SJSA1 (cell line): ENCODE data around the gene GPR89A. TPM values are rescaled to one million over a fixed set of nuclear protein-coding genes. Genes with fewer than 3 reads are reported as not detected.
A peak's percentile ranks its signal among the peaks of the same experiment; 100 is the strongest.

Source experiments
- DNase-seq, 2 experiments: peaks; one replicate each; pipeline ENCODE4 v3.0.0-alpha.2; 2015 to 2020; ENCODE audit warnings: low spot score in 2 of 2, low read depth in 1 of 2
- H3K27ac ChIP-seq: fragments of 250-450 bp; sonication (Bioruptor Pico); 2 replicates; pipeline ENCODE4 v1.5.1; 2020; ENCODE audit warnings: mild to moderate bottlenecking, moderate library complexity
- H3K27me3 ChIP-seq: fragments of 250-450 bp; sonication (Bioruptor Pico); replicated peaks from 2 replicates; pipeline ENCODE4 v1.5.1; 2020; ENCODE audit warnings: mild to moderate bottlenecking, moderate library complexity
- H3K36me3 ChIP-seq: fragments of 250-450 bp; sonication (Bioruptor Pico); 2 replicates; pipeline ENCODE4 v1.5.1; 2020; ENCODE audit warnings: mild to moderate bottlenecking
- H3K4me1 ChIP-seq: fragments of 250-450 bp; sonication (Bioruptor Pico); replicated peaks from 2 replicates; pipeline ENCODE4 v1.6.1; 2021; ENCODE audit warnings: mild to moderate bottlenecking
- H3K4me3 ChIP-seq: fragments of 250-450 bp; sonication (Bioruptor Pico); 2 replicates; pipeline ENCODE4 v1.5.1; 2020; ENCODE audit warnings: mild to moderate bottlenecking
- H3K9me3 ChIP-seq: fragments of 250-450 bp; sonication (Bioruptor Pico); replicated peaks from 2 replicates; pipeline ENCODE4 v1.5.1; 2020; ENCODE audit warnings: mild to moderate bottlenecking
- total RNA-seq: library from RNA; depleted of rRNA; stranded (reverse); fragments of >200 nt; shearing (Covaris generic); gene quantifications from 2 replicates; pipeline ENCODE4 v1.2.3, GENCODE V29; 2014

GPR89A gene
- total RNA-seq, 1 experiment from 2014 or later = 46.7 TPM

GRCh38 chr1:145695821-145696629 lies 88.2 kb downstream of the GPR89A start:
- H3K27ac ChIP-seq = no peak overlapping the region
- H3K9me3 ChIP-seq = no peaks in the 10 kb centered on the region
- H3K4me3 ChIP-seq = no peak overlapping the region
- no peak for DNase-seq
- no peaks in the 10 kb centered on the region for H3K36me3 ChIP-seq
- no peaks in the 10 kb centered on the region for H3K27me3 ChIP-seq
- peaks cover 16% of the 10 kb centered on the region for H3K4me1 ChIP-seq

GRCh38 chr1:145696630-145696960 lies 88.8 kb downstream of the GPR89A start:
- Histone ChIP-seq H3K9me3 (no peaks in the 10 kb centered on the region), H3K27ac (no peak overlapping the region), H3K4me1 (peaks cover 16% of the 10 kb centered on the region), H3K36me3 (no peaks in the 10 kb centered on the region), H3K27me3 (no peaks in the 10 kb centered on the region), H3K4me3 (no peak overlapping the region)
- DNase-seq = no peak

- Histone ChIP-seq H3K4me1 (peaks cover 28% of the 10 kb centered on the region), H3K27ac (no peak overlapping the region), H3K36me3 (no peaks in the 10 kb centered on the region), H3K4me3 (no peak overlapping the region), H3K9me3 (no peaks in the 10 kb centered on the region), H3K27me3 (no peaks in the 10 kb centered on the region)
- no peak for DNase-seq
These were observed 93.6 kb downstream of the GPR89A start for GRCh38 chr1:145701306-145701862.

- H3K4me3 ChIP-seq = no peak overlapping the region
- no peaks in the 10 kb centered on the region for H3K9me3 ChIP-seq
- no peaks in the 10 kb centered on the region for H3K27me3 ChIP-seq
- no peak for DNase-seq
- H3K4me1 ChIP-seq = peaks cover 28% of the 10 kb centered on the region
- H3K36me3 ChIP-seq = no peaks in the 10 kb centered on the region
- no peak overlapping the region for H3K27ac ChIP-seq
These were observed 94.3 kb downstream of the GPR89A start for GRCh38 chr1:145702052-145702451.

GRCh38 chr1:145702826-145703225 lies 95.0 kb downstream of the GPR89A start:
- Histone ChIP-seq H3K36me3 (no peaks in the 10 kb centered on the region), H3K27me3 (no peaks in the 10 kb centered on the region), H3K4me1 (peaks cover 35% of the 10 kb centered on the region), H3K9me3 (no peaks in the 10 kb centered on the region), H3K4me3 (no peak overlapping the region), H3K27ac (no peak overlapping the region)
- no peak for DNase-seq

- Histone ChIP-seq H3K36me3 (no peaks in the 10 kb centered on the region), H3K9me3 (no peaks in the 10 kb centered on the region), H3K4me1 (peaks cover 41% of the 10 kb centered on the region), H3K27ac (peak overlapping the region; percentile 80; the same call in 1 of the 2 replicates), H3K4me3 (no peak overlapping the region), H3K27me3 (no peaks in the 10 kb centered on the region)
- no peak for DNase-seq
These were observed 97.8 kb downstream of the GPR89A start for GRCh38 chr1:145705622-145706021.

- H3K4me1 ChIP-seq = peaks cover 38% of the 10 kb centered on the region
- H3K36me3 ChIP-seq = no peaks in the 10 kb centered on the region
- H3K4me3 ChIP-seq = no peak overlapping the region
- H3K27ac ChIP-seq = peak overlapping the region; percentile 80
- H3K9me3 ChIP-seq = no peaks in the 10 kb centered on the region
- peak; percentile 84 to 90 for DNase-seq
- no peaks in the 10 kb centered on the region for H3K27me3 ChIP-seq
These were observed 98.4 kb downstream of the GPR89A start for GRCh38 chr1:145706086-145706664.

GRCh38 chr1:145707183-145707867 lies 99.5 kb downstream of the GPR89A start, which contains the start of gene PDZK1:
Gene PDZK1 (minus strand): TSS chr1:145707368. CDS start chr1:145688021, 19,347 bp downstream.
- peaks cover 33% of the 10 kb centered on the region for H3K4me1 ChIP-seq
- H3K36me3 ChIP-seq = no peaks in the 10 kb centered on the region
- DNase-seq = no peak
- H3K9me3 ChIP-seq = no peaks in the 10 kb centered on the region
- H3K4me3 ChIP-seq = no peak within 1 kb of the TSS
- no peaks in the 10 kb centered on the region for H3K27me3 ChIP-seq
- H3K27ac ChIP-seq = peak within 1 kb of the TSS; percentile 80

GRCh38 chr1:145708063-145708462 lies 100.3 kb downstream of the GPR89A start:
- Histone ChIP-seq H3K27ac (no peak overlapping the region), H3K4me3 (no peak overlapping the region), H3K27me3 (no peaks in the 10 kb centered on the region), H3K36me3 (no peaks in the 10 kb centered on the region), H3K9me3 (no peaks in the 10 kb centered on the region), H3K4me1 (peaks cover 33% of the 10 kb centered on the region)
- DNase-seq = no peak

GRCh38 chr1:145710291-145711027 lies 102.7 kb downstream of the GPR89A start:
- Histone ChIP-seq H3K9me3 (no peaks in the 10 kb centered on the region), H3K27ac (no peak overlapping the region), H3K36me3 (no peaks in the 10 kb centered on the region), H3K27me3 (no peaks in the 10 kb centered on the region), H3K4me1 (peaks cover 30% of the 10 kb centered on the region), H3K4me3 (no peak overlapping the region)
- DNase-seq = no peak

- no peaks in the 10 kb centered on the region for H3K27me3 ChIP-seq
These were observed 103.4 kb downstream of the GPR89A start for GRCh38 chr1:145711213-145711651.

GRCh38 chr1:145714524-145715111 lies 106.8 kb downstream of the GPR89A start:
- Histone ChIP-seq H3K27ac (no peak overlapping the region), H3K9me3 (no peaks in the 10 kb centered on the region), H3K36me3 (no peaks in the 10 kb centered on the region), H3K4me1 (peaks cover 5% of the 10 kb centered on the region), H3K4me3 (no peak overlapping the region), H3K27me3 (no peaks in the 10 kb centered on the region)
- DNase-seq = no peak

More at GRCh38 chr1:145711213-145711651, 103.4 kb downstream of the GPR89A start:
- Histone ChIP-seq H3K36me3 (no peaks in the 10 kb centered on the region), H3K9me3 (no peaks in the 10 kb centered on the region), H3K4me3 (no peak overlapping the region), H3K27ac (no peak overlapping the region), H3K4me1 (peaks cover 22% of the 10 kb centered on the region)
- DNase-seq = no peak
